GM12878 (cell line): ENCODE measurements around the gene SDC1. TPM values are rescaled to one million over a fixed set of nuclear protein-coding genes. Genes with fewer than 3 reads are reported as not detected.

Source experiments
- ATAC-seq: fragments of 200-7000 bp; cut with Tn5 transposase; 3 replicates; pipeline ENCODE4 v1.9.1; 2020; ENCODE audit warnings: mild to moderate bottlenecking, moderate library complexity
- BruUV-seq: library from RNA; stranded (reverse); fragments of 400-500 nt; replicated peaks from 2 replicates; lab custom pipeline; 2021; lab: Mats Ljungman, UMichigan
- CTCF ChIA-PET: fragments of 300-600 bp; sonication (Branson Sonifier 250); formaldehyde crosslinking; extraction: SDS; loops from one replicate; lab custom pipeline; 2021; ENCODE audit warnings: inconsistent platforms; lab: Yijun Ruan, JAX
- POLR2A ChIA-PET: fragments of 350-600 bp; formaldehyde crosslinking; extraction: SDS; loops from one replicate; lab custom pipeline; 2021; ENCODE audit warnings: inconsistent platforms; lab: Charles Lee
- RAD21 ChIA-PET: fragments of 300-600 bp; sonication (Branson Sonifier 250); formaldehyde crosslinking; loops from one replicate; lab custom pipeline; 2023; ENCODE audit warnings: antibody characterized with exemption; ENCODE audit not compliant: unreplicated experiment; lab: Charles Lee
- SMC1A ChIA-PET: fragments of 300-600 bp; sonication (Branson Sonifier 250); formaldehyde crosslinking; loops from one replicate; lab custom pipeline; 2023; ENCODE audit not compliant: unreplicated experiment, uncharacterized antibody; lab: Charles Lee
- DNase-seq: peaks from one replicate; pipeline ENCODE4 v3.0.0-alpha.2; 2011; ENCODE audit warnings: low read depth, low spot score
- FAIRE-seq: peaks from 3 replicates; lab custom pipeline; 2011; peaks lifted over from hg19 to GRCh38; lab: Jason Lieb, UNC
- H2AFZ ChIP-seq: 2 replicates; pipeline ENCODE4 v1.6.0; 2011; ENCODE audit warnings: low read depth, low read length, control low read depth; ENCODE audit not compliant: control insufficient read depth
- H3K27ac ChIP-seq: 2 replicates; pipeline ENCODE4 v1.5.1; 2011; ENCODE audit warnings: control low read depth; ENCODE audit not compliant: control insufficient read depth, insufficient read depth
- H3K27me3 ChIP-seq, 2 experiments: replicated peaks in 1 of 2; 2 replicates each; pipeline versions ENCODE4 v1.6.0 to v1.6.1; 2011; ENCODE audit warnings: low read length in 1 of 2; ENCODE audit not compliant: control insufficient read depth in 2 of 2, insufficient read depth in 2 of 2
- H3K36me3 ChIP-seq, 2 experiments: 2 replicates each; pipeline ENCODE4 v1.5.1; 2011; ENCODE audit warnings: low read length in 1 of 2; ENCODE audit not compliant: control insufficient read depth in 2 of 2, insufficient read depth in 2 of 2
- H3K4me1 ChIP-seq: 2 replicates; pipeline ENCODE4 v1.6.1; 2011; ENCODE audit warnings: mild to moderate bottlenecking, low read length, moderate library complexity, mixed read lengths; ENCODE audit not compliant: control insufficient read depth, insufficient read depth
- H3K4me2 ChIP-seq: 2 replicates; pipeline ENCODE4 v1.6.0; 2011; ENCODE audit warnings: control low read depth; ENCODE audit not compliant: control insufficient read depth, insufficient read depth
- H3K4me3 ChIP-seq: fragments of 200-600 bp; sonication (generic); 2 replicates; pipeline ENCODE4 v1.5.1; 2016
- H3K79me2 ChIP-seq: 2 replicates; pipeline ENCODE4 v1.6.0; 2011; ENCODE audit warnings: low read length; ENCODE audit not compliant: control insufficient read depth, insufficient read depth
- H3K9ac ChIP-seq: 2 replicates; pipeline ENCODE4 v1.8.0; 2011; ENCODE audit warnings: low read length, control low read depth, mixed read lengths; ENCODE audit not compliant: control insufficient read depth, insufficient read depth
- H3K9me3 ChIP-seq: replicated peaks from 3 replicates; pipeline ENCODE4 v1.5.1; 2011; ENCODE audit warnings: mild to moderate bottlenecking, low read length; ENCODE audit not compliant: control insufficient read depth, insufficient read depth
- H4K20me1 ChIP-seq: 2 replicates; pipeline ENCODE4 v1.6.0; 2011; ENCODE audit not compliant: control insufficient read depth, insufficient read depth
- BCL11A ChIP-seq: IDR thresholded peaks from 2 replicates; pipeline ENCODE4 v1.6.1; 2011; ENCODE audit warnings: low read depth, low read length
- BMI1 ChIP-seq: fragments of 450-650 bp; IDR thresholded peaks from 2 replicates; pipeline ENCODE4 v1.6.1; 2016; ENCODE audit warnings: mild to moderate bottlenecking, moderate library complexity, borderline replicate concordance
- CEBPZ ChIP-seq: fragments of 150-350 bp; IDR thresholded peaks from 2 replicates; pipeline ENCODE4 v1.6.1; 2016; ENCODE audit warnings: low read depth, low read length
- CHD2 ChIP-seq: IDR thresholded peaks from 2 replicates; pipeline ENCODE4 v1.6.1; 2011; ENCODE audit warnings: low read depth, low read length, improper control_type of control experiment, borderline replicate concordance
- EZH2 ChIP-seq: IDR thresholded peaks from 2 replicates; pipeline ENCODE4 v1.6.1; 2012; ENCODE audit warnings: low read depth, mild to moderate bottlenecking, control low read depth, inconsistent platforms, low read length, borderline replicate concordance; ENCODE audit not compliant: control insufficient read depth
- IKZF1 ChIP-seq: fragments of 450-650 bp; conservative IDR thresholded peaks from 2 replicates; pipeline ENCODE4 v1.6.1; 2017; ENCODE audit warnings: antibody characterized with exemption, mild to moderate bottlenecking
- NFIC ChIP-seq: IDR thresholded peaks from 2 replicates; pipeline ENCODE4 v1.6.1; 2012; ENCODE audit warnings: low read depth, mild to moderate bottlenecking, inconsistent platforms, low read length, moderate library complexity
- NR2F1 ChIP-seq: fragments of 450-650 bp; conservative IDR thresholded peaks from 2 replicates; pipeline ENCODE4 v1.6.1; 2017; ENCODE audit warnings: mild to moderate bottlenecking
- PKNOX1 ChIP-seq: fragments of 450-650 bp; IDR thresholded peaks from 2 replicates; pipeline ENCODE4 v1.6.1; 2016; ENCODE audit warnings: mild to moderate bottlenecking
- RUNX3 ChIP-seq: IDR thresholded peaks from 2 replicates; pipeline ENCODE4 v1.6.1; 2012; ENCODE audit warnings: low read length, inconsistent platforms
- TCF7 ChIP-seq: IDR thresholded peaks from 2 replicates; pipeline ENCODE4 v1.6.1; 2014; ENCODE audit warnings: antibody characterized with exemption, borderline replicate concordance
- YY1 ChIP-seq: IDR thresholded peaks from 2 replicates; pipeline ENCODE4 v1.6.1; 2011; ENCODE audit warnings: low read depth, mild to moderate bottlenecking, low read length
- ZBTB4 ChIP-seq: fragments of 450-650 bp; formaldehyde crosslinking; IDR thresholded peaks from 2 replicates; pipeline ENCODE4 v1.4.0; 2022; ENCODE audit warnings: mild to moderate bottlenecking, moderate library complexity
- ZNF217 ChIP-seq: fragments of 450-650 bp; IDR thresholded peaks from 2 replicates; pipeline ENCODE4 v1.6.1; 2017; ENCODE audit warnings: antibody characterized with exemption, mild to moderate bottlenecking
- WGBS: methylation state at CpG from one replicate; pipeline ENCODE4 v1.1.6; 2016; ENCODE audit warnings: low lambda C conversion rate; ENCODE audit not compliant: insufficient replicate concordance, insufficient coverage; ENCODE audit errors: missing lambda C conversion rate; 5-methylcytosine and 5-hydroxymethylcytosine counted together
- in situ Hi-C: fragments of 300-500 bp; cut with MboI; formaldehyde crosslinking; loops from 9 replicates; pipeline ENCODE4 v1.14.3; 2018; ENCODE audit warnings: mixed read lengths
- intact Hi-C: fragments of 100-400 bp; cut with micrococcal nuclease; formaldehyde crosslinking; loops from one replicate; pipeline ENCODE4 v1.14.2; 2022; ENCODE audit not compliant: unreplicated experiment
- polyA plus RNA-seq, 11 experiments: library from polyadenylated mRNA; depleted of rRNA in 4 of 11; unstranded in 6 of 11; stranded (reverse) in 5 of 11; fragments of >200 nt; fragmentation: Nextera tagmentation in 4 of 11; fragmentation: Illumina TruSeq in 1 of 11; extraction: Ambion mirVana in 4 of 11; extraction: Trizol in 1 of 11; gene quantifications; 1 replicate in 1 of 11; 2 replicates in 10 of 11; pipeline versions ENCODE4 v1.2.1 to v1.2.3, GENCODE V29; 2011 to 2016; ENCODE audit warnings: inconsistent platforms in 2 of 11, missing spikeins in 2 of 11, low read depth in 1 of 11
- total RNA-seq, 4 experiments: library from RNA; depleted of rRNA in 3 of 4; stranded (reverse); fragments of >200 nt in 3 of 4; fragmentation: Illumina TruSeq in 1 of 4; extraction: Trizol in 1 of 4; gene quantifications; 2 replicates each; pipeline versions ENCODE4 v1.2.1 to v1.2.3, GENCODE V29; 2013 to 2021

Gene SDC1
- total and polyA plus RNA-seq, 10 of the 15 experiments (the other 5 are each of a cell fraction or from before 2014, with no cell fraction given): 0.85 to 36.8 (median 23.7) TPM

GRCh38 chr2:20157193-20157891 is 67.6 kb downstream of the SDC1 start:
- Histone ChIP-seq H3K79me2 (no peaks in the 10 kb centered on the region), H3K9ac (peak overlapping the region; percentile 20; the same call in 1 of the 2 replicates), H3K9me3 (no peaks in the 10 kb centered on the region), H3K4me1 (peaks cover 33% of the 10 kb centered on the region), H3K4me2 (peak overlapping the region; percentile 66), H4K20me1 (no peaks in the 10 kb centered on the region), H2AFZ (peak overlapping the region; percentile 63), H3K36me3 (no peaks in the 10 kb centered on the region), H3K4me3 (no peak overlapping the region; the same call in 1 of the 2 replicates), H3K27ac (peak overlapping the region; percentile 22), H3K27me3 (no peaks in the 10 kb centered on the region)
- no TSS peak for BruUV-seq
- ChIA-PET POLR2A (interaction anchor here (1.3 kb wide), 1 partner anchor 9 kb away, joined by 3 read pairs; no protein-coding TSS in a partner anchor), CTCF (interaction anchor here (1.3 to 1.4 kb wide), 2 partner anchors 68 to 84 kb away, joined by 3 read pairs; partner anchors contain the start of gene SDC1), SMC1A (interaction anchor here (0.6 to 2.5 kb wide), 8 partner anchors 9 to 169 kb away, joined by 3 to 14 read pairs (median 3); no protein-coding TSS in a partner anchor), RAD21 (interaction anchor here (1.0 to 1.1 kb wide), 2 partner anchors 21 to 66 kb away, joined by 3 to 4 read pairs; no protein-coding TSS in a partner anchor)
- intact Hi-C loops: no loop called here
- in situ Hi-C loops: no loop called here
- ATAC-seq: peak; percentile 74
- DNase-seq: peak; percentile 47
- under 1% methylated on average over 8 of the region's 8 CpGs for WGBS
- peak; percentile 91 for FAIRE-seq
- TF ChIP-seq EZH2 (no peak), CHD2 (0 out of 2 replicates have a peak, but pooled peaks have one; percentile 59), NFIC (peak; percentile 50; the same call in 1 of the 2 replicates), CEBPZ (no peak), TCF7 (no peak), YY1 (no peak), ZNF217 (no peak), BMI1 (no peak), NR2F1 (peak; percentile 91), RUNX3 (peak; percentile 94), ZBTB4 (CRISPR knock-in tag) (no peak), IKZF1 (peak; percentile 52; the same call in 1 of the 2 replicates), PKNOX1 (peak; percentile 47; the same call in 1 of the 2 replicates), BCL11A (0 out of 2 replicates have a peak, but pooled peaks have one; percentile 2)
